ENCODE measurements around the gene SMCO2.

DNA sequence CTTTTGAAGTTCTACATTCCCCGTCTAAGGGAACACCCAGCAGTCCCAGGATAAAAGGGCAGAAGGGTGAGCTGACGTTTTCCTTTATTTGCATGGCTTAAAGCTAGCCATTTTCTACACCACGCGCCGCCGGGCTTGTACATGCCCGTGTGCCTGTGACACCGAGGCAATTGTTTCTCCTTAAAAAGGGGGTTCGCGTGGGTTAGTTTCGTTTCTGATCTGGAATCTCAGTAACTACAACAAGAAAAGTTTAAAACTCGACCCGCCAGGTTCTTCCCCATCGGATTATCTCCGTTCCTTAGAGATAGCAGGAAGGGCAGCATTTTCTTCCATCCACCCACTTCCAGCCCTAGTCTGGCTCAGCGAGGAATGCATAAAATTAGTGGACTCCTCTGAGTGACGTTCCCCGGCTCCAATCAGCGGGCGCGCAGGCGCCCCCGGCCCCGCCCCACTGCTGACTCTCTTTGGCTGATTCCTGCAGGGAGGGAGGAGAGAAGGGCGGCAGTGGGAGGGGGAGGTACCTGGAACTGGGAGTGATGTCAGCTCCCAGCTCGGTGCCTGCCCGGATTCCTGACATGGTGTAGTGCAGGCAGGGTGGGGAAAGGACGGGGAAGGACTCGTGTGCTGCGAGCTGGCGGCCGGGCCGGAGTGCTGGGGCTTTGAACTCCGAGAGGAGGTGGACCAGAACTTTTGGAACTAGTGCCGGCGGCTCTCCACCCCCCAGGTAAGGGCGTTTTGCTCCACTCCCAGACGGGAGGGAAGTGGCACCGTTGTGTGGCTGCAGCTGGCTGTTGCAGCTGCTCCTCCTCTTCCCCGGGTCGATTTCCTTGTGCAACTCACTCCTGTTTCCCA is 77.3 kb downstream of the SMCO2 start, which contains the start of gene PPFIBP1:
- peak; percentile 82 to 98 for TF ChIP-seq POLR2A (IDR thresholded peaks at IDR 0.05)
- TF ChIP-seq, protein P1, sequence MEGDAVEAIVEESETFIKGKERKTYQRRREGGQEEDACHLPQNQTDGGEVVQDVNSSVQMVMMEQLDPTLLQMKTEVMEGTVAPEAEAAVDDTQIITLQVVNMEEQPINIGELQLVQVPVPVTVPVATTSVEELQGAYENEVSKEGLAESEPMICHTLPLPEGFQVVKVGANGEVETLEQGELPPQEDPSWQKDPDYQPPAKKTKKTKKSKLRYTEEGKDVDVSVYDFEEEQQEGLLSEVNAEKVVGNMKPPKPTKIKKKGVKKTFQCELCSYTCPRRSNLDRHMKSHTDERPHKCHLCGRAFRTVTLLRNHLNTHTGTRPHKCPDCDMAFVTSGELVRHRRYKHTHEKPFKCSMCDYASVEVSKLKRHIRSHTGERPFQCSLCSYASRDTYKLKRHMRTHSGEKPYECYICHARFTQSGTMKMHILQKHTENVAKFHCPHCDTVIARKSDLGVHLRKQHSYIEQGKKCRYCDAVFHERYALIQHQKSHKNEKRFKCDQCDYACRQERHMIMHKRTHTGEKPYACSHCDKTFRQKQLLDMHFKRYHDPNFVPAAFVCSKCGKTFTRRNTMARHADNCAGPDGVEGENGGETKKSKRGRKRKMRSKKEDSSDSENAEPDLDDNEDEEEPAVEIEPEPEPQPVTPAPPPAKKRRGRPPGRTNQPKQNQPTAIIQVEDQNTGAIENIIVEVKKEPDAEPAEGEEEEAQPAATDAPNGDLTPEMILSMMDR (IDR thresholded peaks at IDR 0.05), result peak in 5 of 6 experiments; percentile 19 to 54 (median 37)

All from adrenal gland (tissue), 5 donors.